Activated B cell treated with CpG ODN at 0.5 μM for 24 hours (primary cell): ENCODE measurements around the gene BAZ1A. TPM values are rescaled to one million over a fixed set of nuclear protein-coding genes. Genes with fewer than 3 reads are reported as not detected.

Source experiments
- ATAC-seq: fragments of 200-7000 bp; cut with Tn5 transposase; one replicate; pipeline ENCODE4 v1.10.0; 2021; ENCODE audit warnings: low read depth, mild to moderate bottlenecking, moderate library complexity
- CTCF ChIA-PET: fragments of 350-600 bp; sonication (Branson Sonifier 250); formaldehyde crosslinking; loops from one replicate; lab custom pipeline; 2021; ENCODE audit warnings: antibody characterized with exemption; lab: Charles Lee
- POLR2A ChIA-PET: fragments of 350-600 bp; sonication (Branson Sonifier 250); formaldehyde crosslinking; loops from one replicate; lab custom pipeline; 2021; ENCODE audit warnings: antibody characterized with exemption; lab: Charles Lee
- DNase-seq: peaks from one replicate; pipeline ENCODE4 v3.0.0; 2022
- H3K27ac Mint-ChIP-seq: one replicate; pipeline ENCODE4 v1.8.0; 2020; ENCODE audit warnings: mixed read lengths
- H3K27me3 Mint-ChIP-seq: one replicate; pipeline ENCODE4 v1.8.0; 2021; ENCODE audit warnings: mixed read lengths
- H3K36me3 Mint-ChIP-seq: one replicate; pipeline ENCODE4 v1.8.0; 2021; ENCODE audit warnings: low read depth, mixed read lengths
- H3K4me1 Mint-ChIP-seq: one replicate; pipeline ENCODE4 v1.8.0; 2021; ENCODE audit warnings: mixed read lengths
- H3K4me3 Mint-ChIP-seq: one replicate; pipeline ENCODE4 v1.8.0; 2020; ENCODE audit warnings: mild to moderate bottlenecking, mixed read lengths
- H3K9me3 Mint-ChIP-seq: one replicate; pipeline ENCODE4 v1.8.0; 2020; ENCODE audit warnings: mixed read lengths
- intact Hi-C: fragments of 100-400 bp; cut with micrococcal nuclease; formaldehyde crosslinking; loops from one replicate; pipeline ENCODE4 v1.15.1; 2024
- total RNA-seq: library from RNA; stranded (reverse); gene quantifications from 2 replicates; pipeline ENCODE4 v1.2.3, GENCODE V29; 2022
- TF ChIP-seq, protein P1 (sequence below): fragments of 200-600 bp; IDR thresholded peaks from one replicate; pipeline ENCODE4 v1.8.0; 2022; ENCODE audit warnings: antibody characterized with exemption, mild to moderate bottlenecking

Gene BAZ1A
- 45.3 and 55.9 TPM in 2 replicates for total RNA-seq

- DNase-seq (peak; percentile 63), ATAC-seq (peak; percentile 12)
- Mint-ChIP-seq H3K4me3 (peak within 1 kb of the TSS; percentile 100), H3K27ac (peak within 1 kb of the TSS; percentile 99), H3K4me1 (peaks cover 35% of the 10 kb centered on the region), H3K36me3 (peaks cover 24% of the 10 kb centered on the region), H3K9me3 (no peaks in the 10 kb centered on the region), H3K27me3 (no peaks in the 10 kb centered on the region)
- CTCF ChIA-PET: no interaction called here
- POLR2A ChIA-PET: interaction anchor here (0.8 to 3.7 kb wide), 9 partner anchors 85 to 529 kb away, joined by 4 to 54 read pairs (median 6); partner anchors contain the start of genes FAM177A1, NFKBIA, PPP2R3C and SNX6
- intact Hi-C loops: loop anchor here (2.0 to 5.0 kb wide), 2 partner anchors 38 to 413 kb away; partner anchors contain the start of gene SPTSSA
- TF ChIP-seq, protein P1, sequence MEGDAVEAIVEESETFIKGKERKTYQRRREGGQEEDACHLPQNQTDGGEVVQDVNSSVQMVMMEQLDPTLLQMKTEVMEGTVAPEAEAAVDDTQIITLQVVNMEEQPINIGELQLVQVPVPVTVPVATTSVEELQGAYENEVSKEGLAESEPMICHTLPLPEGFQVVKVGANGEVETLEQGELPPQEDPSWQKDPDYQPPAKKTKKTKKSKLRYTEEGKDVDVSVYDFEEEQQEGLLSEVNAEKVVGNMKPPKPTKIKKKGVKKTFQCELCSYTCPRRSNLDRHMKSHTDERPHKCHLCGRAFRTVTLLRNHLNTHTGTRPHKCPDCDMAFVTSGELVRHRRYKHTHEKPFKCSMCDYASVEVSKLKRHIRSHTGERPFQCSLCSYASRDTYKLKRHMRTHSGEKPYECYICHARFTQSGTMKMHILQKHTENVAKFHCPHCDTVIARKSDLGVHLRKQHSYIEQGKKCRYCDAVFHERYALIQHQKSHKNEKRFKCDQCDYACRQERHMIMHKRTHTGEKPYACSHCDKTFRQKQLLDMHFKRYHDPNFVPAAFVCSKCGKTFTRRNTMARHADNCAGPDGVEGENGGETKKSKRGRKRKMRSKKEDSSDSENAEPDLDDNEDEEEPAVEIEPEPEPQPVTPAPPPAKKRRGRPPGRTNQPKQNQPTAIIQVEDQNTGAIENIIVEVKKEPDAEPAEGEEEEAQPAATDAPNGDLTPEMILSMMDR: no peak
These were observed at the start of gene BAZ1A for GRCh38 chr14:34875031-34875922. BAZ1A (minus strand) TSS chr14:34875360; CDS start chr14:34874604, 756 bp downstream.

DNA sequence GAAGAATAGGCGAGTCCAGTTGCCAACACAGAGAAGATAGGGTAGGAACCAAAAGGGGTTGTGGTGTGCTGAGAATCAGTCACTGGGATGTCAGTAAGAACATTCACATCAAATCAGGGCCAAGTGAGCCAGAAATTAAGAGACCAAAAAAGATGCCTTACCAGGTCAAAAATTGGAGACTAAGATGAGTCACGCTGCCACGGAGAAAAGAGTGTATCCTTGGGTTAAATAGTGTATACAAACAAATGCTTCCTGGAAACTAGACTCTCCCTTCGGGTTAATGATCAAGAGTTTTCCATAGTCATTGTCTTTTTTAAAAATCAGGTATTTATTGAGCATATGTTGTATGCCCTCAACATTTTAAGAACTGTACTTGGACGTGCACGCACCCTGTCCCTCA, 45.2 kb upstream of the BAZ1A start:
- Mint-ChIP-seq H3K27ac (no peak overlapping the region), H3K4me1 (no peaks in the 10 kb centered on the region), H3K4me3 (no peak overlapping the region), H3K36me3 (no peaks in the 10 kb centered on the region), H3K9me3 (peaks cover 2% of the 10 kb centered on the region), H3K27me3 (no peaks in the 10 kb centered on the region)
- ChIA-PET CTCF (no interaction called here), POLR2A (no interaction called here)
- ATAC-seq: no peak
- TF ChIP-seq, protein P1: no peak
- DNase-seq: no peak
- intact Hi-C loops: no loop called here

- H3K9me3 Mint-ChIP-seq: no peaks in the 10 kb centered on the region
- no peak overlapping the region for H3K27ac Mint-ChIP-seq
- DNase-seq (no peak), ATAC-seq (no peak)
- H3K27me3 Mint-ChIP-seq: no peaks in the 10 kb centered on the region
- POLR2A ChIA-PET: interaction anchor here (0.7 kb wide), 1 partner anchor 36 kb away, joined by 4 read pairs; no protein-coding TSS in a partner anchor
- TF ChIP-seq, protein P1: no peak
- H3K4me1 Mint-ChIP-seq: peaks cover 12% of the 10 kb centered on the region
- CTCF ChIA-PET: no interaction called here
- no peak overlapping the region for H3K4me3 Mint-ChIP-seq
- H3K36me3 Mint-ChIP-seq: no peaks in the 10 kb centered on the region
- intact Hi-C loops: loop anchor here (2.0 kb wide), 1 partner anchor 39 kb away; the partner anchor contains the start of gene BAZ1A
These were observed 38.5 kb upstream of the BAZ1A start for GRCh38 chr14:34913619-34914018.

GRCh38 chr14:34912966-34913365, 37.8 kb upstream of the BAZ1A start:
- H3K27me3 Mint-ChIP-seq: no peaks in the 10 kb centered on the region
- ChIA-PET POLR2A (interaction anchor here (0.7 kb wide), 1 partner anchor 35 kb away, joined by 4 read pairs; no protein-coding TSS in a partner anchor), CTCF (no interaction called here)
- no peak overlapping the region for H3K4me3 Mint-ChIP-seq
- DNase-seq: no peak
- H3K27ac Mint-ChIP-seq: no peak overlapping the region
- intact Hi-C loops: loop anchor here (2.0 kb wide), 1 partner anchor 38 kb away; the partner anchor contains the start of gene BAZ1A
- H3K9me3 Mint-ChIP-seq: no peaks in the 10 kb centered on the region
- peaks cover 12% of the 10 kb centered on the region for H3K4me1 Mint-ChIP-seq
- TF ChIP-seq, protein P1: no peak
- ATAC-seq: no peak
- no peaks in the 10 kb centered on the region for H3K36me3 Mint-ChIP-seq

GRCh38 chr14:34912182-34912581, 37.0 kb upstream of the BAZ1A start:
- Mint-ChIP-seq H3K27me3 (no peaks in the 10 kb centered on the region), H3K9me3 (no peaks in the 10 kb centered on the region), H3K36me3 (no peaks in the 10 kb centered on the region), H3K4me3 (no peak overlapping the region), H3K4me1 (peaks cover 12% of the 10 kb centered on the region), H3K27ac (no peak overlapping the region)
- TF ChIP-seq, protein P1: no peak
- ChIA-PET CTCF (no interaction called here), POLR2A (interaction anchor here (0.6 kb wide), 1 partner anchor 110 kb away, joined by 3 read pairs; no protein-coding TSS in a partner anchor)
- intact Hi-C loops: loop anchor here (2.0 kb wide), 1 partner anchor 37 kb away; the partner anchor contains the start of gene BAZ1A
- no peak for ATAC-seq
- DNase-seq: no peak
